Hepatocyte (in vitro differentiated cells): ENCODE results near the gene CRYBG3. TPM values are rescaled to one million over a fixed set of nuclear protein-coding genes. Genes with fewer than 3 reads are reported as not detected.

ENCODE experiments used
- DNase-seq: peaks from one replicate; pipeline ENCODE4 v3.0.0-alpha.2; 2016; ENCODE audit warnings: low spot score
- H2AFZ ChIP-seq: fragments of 200-600 bp; sonication (generic); 2 replicates; pipeline ENCODE4 v1.6.0; 2016; ENCODE audit warnings: antibody characterized with exemption, mild to moderate bottlenecking
- H3K27ac ChIP-seq: fragments of 200-600 bp; sonication (generic); 2 replicates; pipeline ENCODE4 v1.5.1; 2016; ENCODE audit warnings: mild to moderate bottlenecking
- H3K27me3 ChIP-seq: fragments of 200-600 bp; sonication (generic); 2 replicates; pipeline ENCODE4 v1.6.1; 2016
- H3K36me3 ChIP-seq: fragments of 200-600 bp; sonication (generic); replicated peaks from 2 replicates; pipeline ENCODE4 v1.5.1; 2016; ENCODE audit warnings: low read depth; ENCODE audit not compliant: insufficient read depth
- H3K4me1 ChIP-seq: fragments of 200-600 bp; sonication (generic); 2 replicates; pipeline ENCODE4 v1.5.1; 2016; ENCODE audit warnings: mild to moderate bottlenecking, moderate library complexity; ENCODE audit not compliant: insufficient read depth
- H3K4me2 ChIP-seq: fragments of 200-600 bp; sonication (generic); 2 replicates; pipeline ENCODE4 v1.6.0; 2016
- H3K4me3 ChIP-seq: fragments of 200-600 bp; sonication (generic); 2 replicates; pipeline ENCODE4 v1.5.1; 2016; ENCODE audit warnings: mild to moderate bottlenecking
- H3K79me2 ChIP-seq: fragments of 200-600 bp; sonication (generic); 2 replicates; pipeline ENCODE4 v1.6.0; 2017; ENCODE audit warnings: mild to moderate bottlenecking
- H3K9me2 ChIP-seq: fragments of 200-600 bp; sonication (generic); replicated peaks from 2 replicates; pipeline ENCODE4 v1.6.0; 2017; ENCODE audit warnings: mild to moderate bottlenecking; ENCODE audit not compliant: insufficient read depth
- H3K9me3 ChIP-seq: fragments of 200-600 bp; sonication (generic); 2 replicates; pipeline ENCODE4 v1.5.1; 2016; ENCODE audit warnings: low read depth, mild to moderate bottlenecking
- H4K20me1 ChIP-seq: fragments of 200-600 bp; sonication (generic); 2 replicates; pipeline ENCODE4 v1.6.0; 2016; ENCODE audit warnings: mild to moderate bottlenecking; ENCODE audit not compliant: insufficient read depth, poor library complexity, severe bottlenecking
- CTCF ChIP-seq: fragments of 200-600 bp; sonication (generic); IDR thresholded peaks from 2 replicates; pipeline ENCODE4 v1.5.1; 2016; ENCODE audit warnings: antibody characterized with exemption, mild to moderate bottlenecking; ENCODE audit not compliant: poor library complexity
- EZH2 ChIP-seq: fragments of 200-600 bp; sonication (generic); IDR thresholded peaks from 2 replicates; pipeline ENCODE4 v1.6.1; 2016; ENCODE audit warnings: antibody characterized with exemption, mild to moderate bottlenecking, borderline replicate concordance
- EZH2phosphoT487 ChIP-seq: fragments of 200-600 bp; sonication (generic); IDR thresholded peaks from one replicate; pipeline ENCODE4 v1.6.1; 2018; ENCODE audit warnings: antibody characterized with exemption, mild to moderate bottlenecking, low read depth, moderate library complexity; ENCODE audit not compliant: unreplicated experiment, severe bottlenecking
- WGBS: methylation state at CpG from one replicate; pipeline ENCODE4 v1.1.6; 2016; ENCODE audit warnings: low lambda C conversion rate; ENCODE audit errors: missing lambda C conversion rate; 5-methylcytosine and 5-hydroxymethylcytosine counted together
- polyA plus RNA-seq: library from polyadenylated mRNA; unstranded; fragments of >200 nt; fragmentation: Nextera tagmentation; extraction: Ambion mirVana; gene quantifications from 2 replicates; pipeline ENCODE4 v1.2.1, GENCODE V29; 2016
- total RNA-seq: library from RNA; depleted of rRNA; stranded (reverse); fragments of >200 nt; gene quantifications from 2 replicates; pipeline ENCODE4 v1.2.3, GENCODE V29; 2014

Gene CRYBG3
- total and polyA plus RNA-seq, 2 experiments from 2014 or later: 1.6 to 13.2 TPM

GRCh38 chr3:97795951-97796350 lies 25.9 kb upstream of the CRYBG3 start:
- H3K4me1 ChIP-seq: no peaks in the 10 kb centered on the region
- H3K36me3 ChIP-seq: no peaks in the 10 kb centered on the region
- WGBS: 88% methylated on average over 4 of the region's 4 CpGs
- no peak for TF ChIP-seq EZH2phosphoT487
- no peak for TF ChIP-seq EZH2
- no peak for TF ChIP-seq CTCF
- H2AFZ ChIP-seq: no peak overlapping the region
- H3K27ac ChIP-seq: no peak overlapping the region
- H3K9me3 ChIP-seq: no peaks in the 10 kb centered on the region
- H3K9me2 ChIP-seq: no peaks in the 10 kb centered on the region
- no peaks in the 10 kb centered on the region for H4K20me1 ChIP-seq
- no peak for DNase-seq
- H3K4me3 ChIP-seq: no peak overlapping the region
- H3K27me3 ChIP-seq: no peaks in the 10 kb centered on the region
- H3K79me2 ChIP-seq: no peaks in the 10 kb centered on the region
- H3K4me2 ChIP-seq: no peak overlapping the region

GRCh38 chr3:97804471-97804870 lies 17.3 kb upstream of the CRYBG3 start:
- H3K4me2 ChIP-seq: no peak overlapping the region
- H3K27ac ChIP-seq: no peak overlapping the region
- no peak for TF ChIP-seq EZH2
- TF ChIP-seq EZH2phosphoT487: no peak
- no peak for TF ChIP-seq CTCF

GRCh38 chr3:97810779-97811390 lies 10.9 kb upstream of the CRYBG3 start:
- H3K4me2 ChIP-seq: no peak overlapping the region
- WGBS: 63% methylated on average over 2 of the region's 2 CpGs

More at GRCh38 chr3:97804471-97804870, 17.3 kb upstream of the CRYBG3 start:
- Histone ChIP-seq H3K79me2 (no peaks in the 10 kb centered on the region), H4K20me1 (no peaks in the 10 kb centered on the region), H3K4me1 (no peaks in the 10 kb centered on the region), H3K27me3 (no peaks in the 10 kb centered on the region), H3K9me2 (no peaks in the 10 kb centered on the region), H3K36me3 (no peaks in the 10 kb centered on the region), H3K9me3 (no peaks in the 10 kb centered on the region), H3K4me3 (no peak overlapping the region), H2AFZ (no peak overlapping the region)
- DNase-seq: no peak
- 86% methylated on average over 3 of the region's 3 CpGs for WGBS

More at GRCh38 chr3:97810779-97811390, 10.9 kb upstream of the CRYBG3 start:
- Histone ChIP-seq H3K36me3 (no peaks in the 10 kb centered on the region), H3K27me3 (no peaks in the 10 kb centered on the region), H3K9me3 (no peaks in the 10 kb centered on the region), H2AFZ (no peak overlapping the region), H3K4me3 (no peak overlapping the region), H4K20me1 (no peaks in the 10 kb centered on the region), H3K27ac (no peak overlapping the region), H3K4me1 (no peaks in the 10 kb centered on the region), H3K79me2 (no peaks in the 10 kb centered on the region), H3K9me2 (no peaks in the 10 kb centered on the region)
- no peak for DNase-seq
- no peak for TF ChIP-seq EZH2phosphoT487
- no peak for TF ChIP-seq EZH2
- TF ChIP-seq CTCF: no peak
